WTC11 (cell line): ENCODE measurements around the gene HBZ. TPM values are rescaled to one million over a fixed set of nuclear protein-coding genes. Genes with fewer than 3 reads are reported as not detected.

Experiments used
- AFF4 ChIP-seq: sonication (generic); formaldehyde crosslinking; IDR thresholded peaks from 2 replicates; pipeline ENCODE4 v1.8.1; 2023; ENCODE audit warnings: mild to moderate bottlenecking, missing genetic modification reagents, borderline replicate concordance
- ARID4B ChIP-seq: sonication (generic); formaldehyde crosslinking; IDR thresholded peaks from 2 replicates; pipeline ENCODE4 v1.8.0; 2023; ENCODE audit warnings: missing genetic modification reagents, mild to moderate bottlenecking, borderline replicate concordance
- ATF6 ChIP-seq: sonication (generic); formaldehyde crosslinking; IDR thresholded peaks from 2 replicates; pipeline ENCODE4 v1.8.1; 2023; ENCODE audit warnings: mild to moderate bottlenecking, missing genetic modification reagents
- CREB1 ChIP-seq: sonication (generic); formaldehyde crosslinking; IDR thresholded peaks from 2 replicates; pipeline ENCODE4 v1.8.0; 2023; ENCODE audit warnings: mild to moderate bottlenecking, missing genetic modification reagents
- CTCF ChIP-seq: fragments of 200-600 bp; IDR thresholded peaks from 2 replicates; pipeline ENCODE4 v1.8.0; 2022; ENCODE audit warnings: antibody characterized with exemption
- E2F1 ChIP-seq: sonication (generic); formaldehyde crosslinking; IDR thresholded peaks from 2 replicates; pipeline ENCODE4 v1.8.0; 2022; ENCODE audit warnings: mild to moderate bottlenecking, missing genetic modification reagents
- ERG ChIP-seq: fragments of 250-450 bp; sonication (Bioruptor Pico); IDR thresholded peaks from 2 replicates; pipeline ENCODE4 v1.8.0; 2021; ENCODE audit warnings: mild to moderate bottlenecking
- FOXJ3 ChIP-seq: sonication (generic); formaldehyde crosslinking; IDR thresholded peaks from 2 replicates; pipeline ENCODE4 v1.9.0; 2021; ENCODE audit warnings: missing genetic modification reagents, mild to moderate bottlenecking, borderline replicate concordance
- IRF1 ChIP-seq: sonication (generic); formaldehyde crosslinking; IDR thresholded peaks from 2 replicates; pipeline ENCODE4 v1.8.0; 2023; ENCODE audit warnings: missing genetic modification reagents
- JUN ChIP-seq: sonication (generic); formaldehyde crosslinking; IDR thresholded peaks from 2 replicates; pipeline ENCODE4 v1.8.0; 2023; ENCODE audit warnings: mild to moderate bottlenecking, missing genetic modification reagents
- MYBL2 ChIP-seq: sonication (generic); formaldehyde crosslinking; IDR thresholded peaks from 2 replicates; pipeline ENCODE4 v1.8.1; 2023; ENCODE audit warnings: mild to moderate bottlenecking, moderate library complexity, missing genetic modification reagents
- OVOL2 ChIP-seq: fragments of 250-450 bp; sonication (Bioruptor Pico); IDR thresholded peaks from 2 replicates; pipeline ENCODE4 v1.9.0; 2021; ENCODE audit warnings: mild to moderate bottlenecking, borderline replicate concordance
- PRRX2 ChIP-seq: fragments of 250-450 bp; sonication (Bioruptor Pico); IDR thresholded peaks from 2 replicates; pipeline ENCODE4 v1.8.0; 2021; ENCODE audit warnings: mild to moderate bottlenecking
- STAT6 ChIP-seq: sonication (generic); formaldehyde crosslinking; conservative IDR thresholded peaks from 2 replicates; pipeline ENCODE4 v1.8.1; 2023; ENCODE audit warnings: mild to moderate bottlenecking, low read depth, missing genetic modification reagents, moderate library complexity
- TCF7 ChIP-seq: sonication (generic); formaldehyde crosslinking; IDR thresholded peaks from 2 replicates; pipeline ENCODE4 v1.8.0; 2022; ENCODE audit warnings: mild to moderate bottlenecking, low read depth, missing genetic modification reagents, moderate library complexity
- TEAD1 ChIP-seq: sonication (generic); formaldehyde crosslinking; IDR thresholded peaks from 2 replicates; pipeline ENCODE4 v1.8.0; 2022; ENCODE audit warnings: mild to moderate bottlenecking, missing genetic modification reagents
- USF1 ChIP-seq: sonication (generic); formaldehyde crosslinking; IDR thresholded peaks from 2 replicates; pipeline ENCODE4 v1.8.0; 2022; ENCODE audit warnings: mild to moderate bottlenecking, missing genetic modification reagents
- ZNF219 ChIP-seq: sonication (generic); formaldehyde crosslinking; IDR thresholded peaks from 2 replicates; pipeline ENCODE4 v1.8.0; 2023; ENCODE audit warnings: missing genetic modification reagents, mild to moderate bottlenecking, borderline replicate concordance
- ZNF232 ChIP-seq: sonication (generic); formaldehyde crosslinking; IDR thresholded peaks from 2 replicates; pipeline ENCODE4 v1.8.0; 2022; ENCODE audit warnings: mild to moderate bottlenecking, missing genetic modification reagents
- ZNF317 ChIP-seq: sonication (generic); formaldehyde crosslinking; IDR thresholded peaks from 2 replicates; pipeline ENCODE4 v1.8.1; 2023; ENCODE audit warnings: low read depth, mild to moderate bottlenecking, moderate library complexity, missing genetic modification reagents, borderline replicate concordance
- total RNA-seq: library from RNA; stranded (reverse); gene quantifications from 3 replicates; pipeline ENCODE4 v1.2.3, GENCODE V29; 2021

The HBZ gene
- total RNA-seq, 1 experiment from 2014 or later, result 0.52 TPM

- TF ChIP-seq ERG (CRISPR knock-in tag), result peak; percentile 1; the same call in 1 of the 2 replicates
- no peak for TF ChIP-seq FOXJ3
- TF ChIP-seq OVOL2, result no peak
- TF ChIP-seq IRF1 (CRISPR knock-in tag), result no peak
- no peak for TF ChIP-seq ZNF317 (CRISPR knock-in tag)
- no peak for TF ChIP-seq ZNF219 (CRISPR knock-in tag)
- no peak for TF ChIP-seq USF1 (CRISPR knock-in tag)
- TF ChIP-seq TCF7 (CRISPR knock-in tag), result no peak; the same call in 1 of the 2 replicates
- no peak for TF ChIP-seq PRRX2 (CRISPR knock-in tag)
- no peak for TF ChIP-seq TEAD1
- no peak for TF ChIP-seq JUN (CRISPR knock-in tag)
- no peak for TF ChIP-seq STAT6 (CRISPR knock-in tag)
- TF ChIP-seq E2F1 (CRISPR knock-in tag), result no peak
- TF ChIP-seq ARID4B (CRISPR knock-in tag), result no peak
- TF ChIP-seq ATF6 (CRISPR knock-in tag), result no peak
- TF ChIP-seq ZNF232 (CRISPR knock-in tag), result no peak
- TF ChIP-seq CREB1 (CRISPR knock-in tag), result no peak
- peak; percentile 99 for TF ChIP-seq CTCF
- no peak; the same call in 1 of the 2 replicates for TF ChIP-seq MYBL2 (CRISPR knock-in tag)
- TF ChIP-seq AFF4, result no peak
Measured at GRCh38 chr16:181565-182021, 29.1 kb downstream of the HBZ start (continued).
